Epithelial cell of alveolus of lung (primary cell): ENCODE measurements around the gene POU3F4. TPM values are rescaled to one million over a fixed set of nuclear protein-coding genes. Genes with fewer than 3 reads are reported as not detected.

ENCODE experiments used
- total RNA-seq: library from RNA; depleted of rRNA; stranded (reverse); fragments of >200 nt; gene quantifications from 2 replicates; pipeline ENCODE4 v1.2.1, GENCODE V29; 2015

Gene POU3F4
- total RNA-seq = not detected in 2 replicates

GRCh38 chrX:83508006-83508405 lies at the start of gene POU3F4:
POU3F4 (plus strand) TSS chrX:83508290; CDS start chrX:83508325, 35 bp downstream.

